ENCODE data around the gene ADCY9.
A peak's percentile ranks its signal among the peaks of the same experiment; 100 is the strongest.
"Not testable (repeated sequence)": the region's sequence is repeated elsewhere in the genome, so short reads cannot be mapped to it uniquely, and the experiment has no call there.

ADCY9 gene

GRCh38 chr16:3950343-3951193 lies 165.7 kb downstream of the ADCY9 start:
- no peak for DNase-seq (ENCODE audit: low read depth in 2 of 2)

GRCh38 chr16:3949946-3950342 lies 166.3 kb downstream of the ADCY9 start:
- DNase-seq (ENCODE audit: low read depth in 2 of 2): no peak

- no peak for DNase-seq (ENCODE audit: low read depth in 2 of 2)
Observed at GRCh38 chr16:3949287-3949686, 167.0 kb downstream of the ADCY9 start.

- no peak for DNase-seq (ENCODE audit: low read depth in 2 of 2)
Observed at GRCh38 chr16:3948378-3948995, 167.8 kb downstream of the ADCY9 start.

GRCh38 chr16:3946604-3947180 lies 169.6 kb downstream of the ADCY9 start:
- DNase-seq (ENCODE audit: low read depth in 2 of 2): no peak

GRCh38 chr16:3945751-3946603 lies 170.3 kb downstream of the ADCY9 start:
- DNase-seq (ENCODE audit: low read depth in 2 of 2): no peak

GRCh38 chr16:3944457-3944856 lies 171.8 kb downstream of the ADCY9 start:
- not testable (repeated sequence) for DNase-seq (ENCODE audit: low read depth in 2 of 2)

GRCh38 chr16:3942146-3942545 lies 174.1 kb downstream of the ADCY9 start:
- DNase-seq (ENCODE audit: low read depth in 2 of 2): not testable (repeated sequence)

- peak; percentile 43 to 48 for DNase-seq (ENCODE audit: low read depth in 2 of 2)
Observed at GRCh38 chr16:3938843-3939624, 177.2 kb downstream of the ADCY9 start.

GRCh38 chr16:3938471-3938842 lies 177.8 kb downstream of the ADCY9 start:
- no peak for DNase-seq (ENCODE audit: low read depth in 2 of 2)

- DNase-seq (ENCODE audit: low read depth in 2 of 2): no peak
Observed at GRCh38 chr16:3937066-3937875, 179.0 kb downstream of the ADCY9 start.

- no peak for DNase-seq (ENCODE audit: low read depth in 2 of 2)
Observed at GRCh38 chr16:3935921-3936320, 180.3 kb downstream of the ADCY9 start.

- DNase-seq (ENCODE audit: low read depth in 2 of 2): no peak
Observed at GRCh38 chr16:3934491-3935181, 181.6 kb downstream of the ADCY9 start.

- DNase-seq (ENCODE audit: low read depth in 2 of 2): not testable (repeated sequence)
Observed at GRCh38 chr16:3927147-3927546, 189.1 kb downstream of the ADCY9 start.

GRCh38 chr16:3924763-3925162 lies 191.5 kb downstream of the ADCY9 start:
- no peak for DNase-seq (ENCODE audit: low read depth in 2 of 2)

GRCh38 chr16:3922241-3922640 lies 194.0 kb downstream of the ADCY9 start:
- no peak for DNase-seq (ENCODE audit: low read depth in 2 of 2)

GRCh38 chr16:3920206-3920605 lies 196.0 kb downstream of the ADCY9 start:
- no peak for DNase-seq (ENCODE audit: low read depth in 2 of 2)

GRCh38 chr16:3919413-3919812 lies 196.8 kb downstream of the ADCY9 start:
- DNase-seq (ENCODE audit: low read depth in 2 of 2): no peak

GRCh38 chr16:3915426-3916260 lies 200.6 kb downstream of the ADCY9 start:
- no peak for DNase-seq (ENCODE audit: low read depth in 2 of 2)

Measured in stimulated activated CD8-positive, alpha-beta memory T cell treated with anti-CD3 and anti-CD28 coated beads, Interleukin-15, amount 100 ng/mL, for 48 hours (primary cell).